ENCODE results near the gene OVOL3.

GRCh38 chr19:36116344-36116637 is 5.3 kb downstream of the OVOL3 start:
- TF ChIP-seq, protein P1, sequence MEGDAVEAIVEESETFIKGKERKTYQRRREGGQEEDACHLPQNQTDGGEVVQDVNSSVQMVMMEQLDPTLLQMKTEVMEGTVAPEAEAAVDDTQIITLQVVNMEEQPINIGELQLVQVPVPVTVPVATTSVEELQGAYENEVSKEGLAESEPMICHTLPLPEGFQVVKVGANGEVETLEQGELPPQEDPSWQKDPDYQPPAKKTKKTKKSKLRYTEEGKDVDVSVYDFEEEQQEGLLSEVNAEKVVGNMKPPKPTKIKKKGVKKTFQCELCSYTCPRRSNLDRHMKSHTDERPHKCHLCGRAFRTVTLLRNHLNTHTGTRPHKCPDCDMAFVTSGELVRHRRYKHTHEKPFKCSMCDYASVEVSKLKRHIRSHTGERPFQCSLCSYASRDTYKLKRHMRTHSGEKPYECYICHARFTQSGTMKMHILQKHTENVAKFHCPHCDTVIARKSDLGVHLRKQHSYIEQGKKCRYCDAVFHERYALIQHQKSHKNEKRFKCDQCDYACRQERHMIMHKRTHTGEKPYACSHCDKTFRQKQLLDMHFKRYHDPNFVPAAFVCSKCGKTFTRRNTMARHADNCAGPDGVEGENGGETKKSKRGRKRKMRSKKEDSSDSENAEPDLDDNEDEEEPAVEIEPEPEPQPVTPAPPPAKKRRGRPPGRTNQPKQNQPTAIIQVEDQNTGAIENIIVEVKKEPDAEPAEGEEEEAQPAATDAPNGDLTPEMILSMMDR (conservative IDR thresholded peaks at IDR 0.05; ENCODE audit: low read length), result no peak
- TF ChIP-seq EZH2phosphoT487 (IDR thresholded peaks at IDR 0.05; ENCODE audit: borderline replicate concordance, low read depth, low read length), result no peak

Measured in OCI-LY7 (cell line).